H1 (cell line): ENCODE results near the gene PGD. TPM values are rescaled to one million over a fixed set of nuclear protein-coding genes. Genes with fewer than 3 reads are reported as not detected.

Source experiments
- CHD1 ChIP-seq: IDR thresholded peaks from 2 replicates; pipeline ENCODE4 v1.6.1; 2012; ENCODE audit warnings: low read depth, low read length, improper control_type of control experiment
- E2F6 ChIP-seq: IDR thresholded peaks from 2 replicates; pipeline ENCODE4 v1.6.1; 2012; ENCODE audit warnings: inconsistent platforms
- HDAC6 ChIP-seq: IDR thresholded peaks from one replicate; pipeline ENCODE4 v1.7.1; 2012; ENCODE audit warnings: low read depth, mild to moderate bottlenecking, inconsistent platforms, low read length, moderate library complexity
- JUND ChIP-seq: IDR thresholded peaks from 2 replicates; pipeline ENCODE4 v1.6.1; 2011; ENCODE audit warnings: mild to moderate bottlenecking, improper control_type of control experiment, low read length
- KDM4A ChIP-seq: IDR thresholded peaks from one replicate; pipeline ENCODE4 v1.7.1; 2012; ENCODE audit warnings: low read depth, mild to moderate bottlenecking, moderate library complexity, low read length, inconsistent platforms; ENCODE audit not compliant: severe bottlenecking
- POU5F1 ChIP-seq: IDR thresholded peaks from 2 replicates; pipeline ENCODE4 v1.6.1; 2011; ENCODE audit warnings: low read depth, mild to moderate bottlenecking, low read length, moderate library complexity
- SP1 ChIP-seq: IDR thresholded peaks from 2 replicates; pipeline ENCODE4 v1.6.1; 2011; ENCODE audit warnings: low read depth, low read length
- SRF ChIP-seq: IDR thresholded peaks from 2 replicates; pipeline ENCODE4 v1.6.1; 2011; ENCODE audit warnings: mild to moderate bottlenecking, low read depth, low read length, moderate library complexity
- TEAD4 ChIP-seq: IDR thresholded peaks from 2 replicates; pipeline ENCODE4 v1.6.1; 2012; ENCODE audit warnings: low read depth, low read length, inconsistent platforms, mixed read lengths
- YY1 ChIP-seq: IDR thresholded peaks from 2 replicates; pipeline ENCODE4 v1.6.1; 2011; ENCODE audit warnings: low read depth, mild to moderate bottlenecking, low read length
- ZNF274 ChIP-seq: IDR thresholded peaks from 2 replicates; pipeline ENCODE4 v1.7.0; 2012; ENCODE audit warnings: low read length, borderline replicate concordance; ENCODE audit errors: extremely low read depth
- polyA plus RNA-seq, 7 experiments: library from polyadenylated mRNA; depleted of rRNA in 3 of 7; stranded (reverse) in 5 of 7; unstranded in 2 of 7; fragments of >200 nt in 5 of 7; fragments of 200-250 nt in 2 of 7; gene quantifications; 1 replicate in 5 of 7; 2 replicates in 1 of 7; 4 replicates in 1 of 7; pipeline versions ENCODE4 v1.2.1 to v1.2.3, GENCODE V29; 2011 to 2013; ENCODE audit warnings: missing spikeins in 2 of 7, mixed read lengths in 2 of 7
- total RNA-seq: library from RNA; stranded (reverse); fragmentation: NEBNext Ultra II Directional; extraction: Animal tissue kit (Norgen Biotek cat#: 25700); gene quantifications from 2 replicates; pipeline ENCODE4 v1.2.1, GENCODE V29; 2021

PGD gene
- total and polyA plus RNA-seq, 2 of the 8 experiments (the other 6 are each of a cell fraction or from before 2014, with no cell fraction given) = 191 to 331 TPM

GRCh38 chr1:10386761-10387676 is 11.8 kb upstream of the PGD start (continued):
- TF ChIP-seq KDM4A = no peak
- no peak for TF ChIP-seq E2F6
- TF ChIP-seq JUND = no peak
- no peak for TF ChIP-seq CHD1
- no peak for TF ChIP-seq POU5F1
- TF ChIP-seq SRF = no peak
- TF ChIP-seq SP1 = no peak
- TF ChIP-seq HDAC6 = no peak
- TF ChIP-seq YY1 = no peak
- TF ChIP-seq ZNF274 = no peak
- TF ChIP-seq TEAD4 = no peak
